Measurements from ENCODE around the gene ICOS.

The ICOS gene, protein sequence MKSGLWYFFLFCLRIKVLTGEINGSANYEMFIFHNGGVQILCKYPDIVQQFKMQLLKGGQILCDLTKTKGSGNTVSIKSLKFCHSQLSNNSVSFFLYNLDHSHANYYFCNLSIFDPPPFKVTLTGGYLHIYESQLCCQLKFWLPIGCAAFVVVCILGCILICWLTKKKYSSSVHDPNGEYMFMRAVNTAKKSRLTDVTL

DNA sequence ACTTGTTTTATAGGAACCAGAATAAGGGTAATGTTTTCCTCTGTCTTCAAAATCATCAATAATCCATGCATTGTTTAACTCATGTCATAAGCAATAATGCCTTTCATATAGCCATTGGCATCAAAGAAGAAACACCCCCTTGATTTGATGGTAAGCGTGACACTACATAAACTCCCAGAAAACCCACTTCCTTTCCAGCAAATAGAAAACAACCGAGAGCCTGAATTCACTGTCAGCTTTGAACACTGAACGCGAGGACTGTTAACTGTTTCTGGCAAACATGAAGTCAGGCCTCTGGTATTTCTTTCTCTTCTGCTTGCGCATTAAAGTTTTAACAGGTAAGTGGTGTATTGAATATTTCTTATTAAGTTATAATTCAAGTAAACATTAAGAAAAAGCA, at the start of gene ICOS:
TSS of gene ICOS (plus strand) at position 229 of the 400 bp plus-strand sequence. CDS start at position 281, 52 bp downstream.
- DNase-seq, result peak; percentile 33

DNA sequence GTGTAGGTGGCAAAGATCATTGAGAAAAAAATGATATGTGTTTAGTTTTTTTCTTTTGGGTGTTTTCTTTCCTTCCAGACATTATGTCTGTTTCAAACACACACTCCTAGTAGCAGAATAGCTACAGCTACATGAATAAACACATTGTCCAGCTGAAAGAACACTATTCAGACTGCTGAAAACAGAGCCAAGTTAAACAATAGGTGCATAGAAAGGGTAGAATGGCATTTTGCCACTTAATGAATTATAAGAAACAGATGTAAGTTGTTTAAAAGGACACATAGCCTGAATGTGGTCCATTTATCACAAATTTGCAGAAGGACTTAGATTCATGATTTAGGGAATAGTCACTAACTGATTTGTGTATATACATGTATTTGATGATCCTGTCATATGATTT, 48.9 kb upstream of the ICOS start:
- DNase-seq, result no peak

DNA sequence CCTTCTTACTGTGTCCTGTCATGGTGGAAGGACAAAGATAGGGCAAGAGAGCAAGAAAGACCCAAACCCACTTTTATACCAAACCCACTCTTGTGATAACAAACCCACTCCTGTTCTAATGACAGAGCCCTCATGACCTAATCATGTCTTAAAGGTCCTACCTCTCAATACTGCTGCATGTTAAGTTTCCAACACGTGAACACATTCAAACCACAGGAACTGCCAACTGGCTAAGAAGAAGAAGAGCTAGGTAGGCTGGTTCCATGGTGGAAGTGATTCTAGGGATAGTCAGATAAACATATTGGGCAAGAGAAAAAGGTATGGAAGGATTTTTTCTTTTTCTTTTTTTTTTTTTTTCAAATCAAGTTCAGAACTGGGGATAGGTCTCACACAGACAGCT, 47.0 kb upstream of the ICOS start:
- no peak for DNase-seq

DNA sequence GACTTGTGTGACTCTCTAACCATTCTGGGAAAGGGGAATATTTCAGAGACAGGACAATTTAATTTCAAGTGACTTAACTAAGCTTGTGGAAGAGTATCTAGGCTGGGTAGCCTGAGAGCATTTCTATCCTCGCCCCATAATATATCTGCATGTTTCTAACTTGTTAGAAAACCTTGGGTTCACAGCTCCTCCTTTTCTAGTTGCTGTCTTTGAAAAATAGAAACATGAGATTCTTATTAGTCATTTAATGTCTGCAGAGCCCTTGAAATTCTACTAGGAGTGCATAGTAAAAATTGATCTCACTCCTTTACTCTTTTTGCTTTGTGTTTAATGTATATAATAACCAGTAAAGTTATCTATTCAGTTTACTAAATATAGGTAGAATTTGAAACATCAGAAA, 46.6 kb upstream of the ICOS start:
- DNase-seq, result no peak

DNA sequence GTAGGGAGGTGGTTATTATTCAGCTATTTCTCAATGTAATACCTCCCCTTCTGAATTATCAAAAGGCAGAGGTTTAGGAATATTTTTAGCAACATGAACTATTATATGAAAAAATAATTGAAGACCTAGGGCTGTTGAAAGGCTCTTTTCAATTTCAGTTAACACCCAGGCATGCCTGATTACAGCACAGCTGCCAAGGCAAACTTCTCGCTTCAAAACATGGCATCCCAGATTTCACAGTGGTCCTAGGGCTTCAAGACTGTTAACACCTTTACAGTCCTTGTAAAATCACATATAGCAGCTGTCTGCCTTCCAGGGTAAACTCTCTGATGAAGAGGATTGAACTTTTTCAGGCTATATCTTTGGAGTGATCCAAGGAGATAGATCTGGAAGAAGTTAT, 45.8 kb upstream of the ICOS start:
- DNase-seq, result no peak

DNA sequence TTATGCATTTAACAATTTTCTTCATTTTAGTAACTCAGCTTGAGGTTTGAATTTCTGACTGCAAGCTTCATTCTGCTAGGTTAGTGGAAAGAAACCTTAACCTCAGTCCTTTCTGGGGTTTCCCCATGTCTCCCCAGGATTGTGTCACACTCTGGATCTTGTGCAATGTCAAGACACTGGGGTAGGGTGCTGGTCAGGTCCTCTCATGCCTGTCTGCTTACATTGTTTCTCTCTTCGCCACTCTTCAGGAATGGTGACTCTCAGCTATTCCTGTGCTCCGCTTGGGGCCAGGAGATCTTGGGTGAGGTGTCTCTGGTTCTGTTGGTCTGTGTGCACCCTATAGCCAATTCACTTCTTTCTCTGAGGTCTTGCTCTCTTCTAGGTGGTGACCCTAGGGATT, 45.1 kb upstream of the ICOS start:
- DNase-seq, result no peak

DNA sequence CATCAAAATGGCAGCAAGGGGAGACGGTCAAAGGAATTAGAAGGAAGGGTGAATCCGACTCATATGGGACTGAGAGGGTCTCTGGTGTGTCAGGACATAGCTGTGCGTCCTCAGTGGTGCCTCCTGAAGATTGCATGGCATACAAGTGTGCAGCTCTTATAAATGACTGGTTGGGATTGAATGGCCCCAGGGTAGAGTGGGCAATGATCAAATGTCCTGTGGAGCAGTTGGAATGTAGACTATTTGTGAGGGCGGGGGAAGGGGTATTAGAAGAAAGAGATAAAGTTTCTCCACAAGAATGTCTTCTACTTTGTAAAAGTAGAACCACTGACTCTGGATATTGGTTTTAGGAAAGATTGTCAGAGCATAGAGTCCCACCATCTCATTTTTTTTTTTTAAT, 44.4 kb upstream of the ICOS start:
- no peak for DNase-seq

DNA sequence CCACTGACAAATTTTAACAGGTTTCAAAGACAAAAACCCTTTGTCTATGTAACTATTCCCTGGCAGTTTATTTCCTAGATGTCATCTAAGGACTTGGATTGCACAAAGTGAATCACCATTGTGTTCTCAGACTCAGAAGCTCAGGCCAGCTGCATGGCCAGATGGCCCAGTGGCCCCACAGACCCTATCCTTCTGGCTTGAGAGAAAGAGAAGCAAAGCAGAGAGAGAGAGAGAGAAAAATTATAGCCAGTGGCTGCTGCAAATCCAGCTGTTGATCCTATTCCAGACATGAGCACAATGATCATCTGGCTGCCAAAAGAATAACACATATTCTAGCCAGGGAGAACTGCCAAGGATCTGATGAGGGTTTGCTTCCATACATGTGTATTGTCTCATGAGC, 43.2 kb upstream of the ICOS start:
- DNase-seq, result no peak

DNA sequence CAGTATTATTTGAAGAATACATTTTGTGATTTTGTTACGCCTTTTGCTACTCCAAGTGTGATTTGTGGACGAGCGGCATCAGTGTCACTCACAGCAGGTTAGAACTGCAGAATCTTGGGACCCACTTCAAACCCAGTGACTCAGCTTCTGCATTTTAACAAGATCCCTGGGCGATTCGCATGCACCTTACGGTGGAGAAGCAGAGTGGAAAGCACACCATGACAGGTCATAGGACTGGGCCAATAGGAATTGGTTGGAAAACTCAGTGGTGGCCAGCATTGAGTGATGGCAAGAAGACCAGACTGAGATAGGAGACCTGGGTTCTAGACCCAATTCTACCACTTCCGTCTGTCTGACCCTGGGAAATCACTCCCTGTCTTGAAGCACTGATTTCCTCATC, 42.7 kb upstream of the ICOS start:
- no peak for DNase-seq

DNA sequence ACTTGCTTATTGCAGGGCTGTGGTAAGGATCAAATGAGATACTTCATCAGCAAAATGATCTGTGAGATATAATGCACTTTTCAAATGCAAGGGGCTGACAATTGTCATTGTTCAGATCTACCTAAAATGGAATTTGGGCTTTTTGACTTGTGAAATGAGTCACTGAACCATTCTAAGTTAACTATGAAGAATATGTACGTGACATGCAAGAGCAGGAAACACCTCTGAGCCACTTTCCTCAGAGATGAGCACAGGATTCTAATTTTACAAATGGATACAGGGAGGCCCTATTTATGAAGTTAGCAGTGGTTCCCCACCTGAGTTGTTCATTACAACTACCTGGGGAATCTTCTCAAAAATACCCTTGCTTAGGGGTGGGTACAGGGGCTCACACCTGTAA, 42.3 kb upstream of the ICOS start:
- DNase-seq, result no peak

DNA sequence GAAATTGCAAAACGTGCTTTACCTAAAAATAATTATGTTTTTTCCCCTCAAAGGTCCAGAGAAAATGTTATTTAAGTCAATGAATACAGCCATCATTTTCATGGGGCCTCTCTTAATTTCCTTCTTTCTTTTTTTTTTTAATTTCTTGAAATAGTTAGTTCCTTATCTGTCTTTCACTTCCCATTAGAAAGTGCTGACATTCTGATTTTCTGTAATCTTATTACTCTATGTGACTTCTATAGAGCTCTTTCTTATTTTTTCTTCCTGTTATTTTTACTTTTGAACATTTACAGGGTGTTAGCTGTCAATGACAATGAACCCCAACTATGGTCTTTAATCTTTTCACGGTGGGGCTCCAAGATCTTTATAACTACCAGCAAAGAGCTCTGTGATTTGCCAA, 39.0 kb upstream of the ICOS start:
- DNase-seq, result no peak

DNA sequence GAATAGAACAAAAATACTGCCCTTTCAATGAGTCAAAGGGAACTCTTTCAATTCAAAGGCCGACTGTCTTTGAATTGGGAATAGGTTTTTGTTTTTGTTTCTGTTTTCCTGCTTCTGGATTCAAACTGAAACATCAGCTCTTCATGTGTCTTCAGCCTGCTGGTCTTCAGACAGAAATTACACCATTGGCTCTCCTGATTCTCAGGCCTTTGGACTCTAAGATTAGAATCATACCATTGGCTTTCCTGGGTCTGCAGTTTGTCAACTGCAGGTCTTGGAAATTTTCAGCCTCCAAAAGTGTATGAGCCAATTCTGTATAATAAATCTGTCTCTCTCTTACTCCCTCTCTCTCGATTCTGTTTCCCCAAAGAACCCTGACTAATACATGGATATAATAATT, 37.9 kb upstream of the ICOS start:
- no peak for DNase-seq

DNA sequence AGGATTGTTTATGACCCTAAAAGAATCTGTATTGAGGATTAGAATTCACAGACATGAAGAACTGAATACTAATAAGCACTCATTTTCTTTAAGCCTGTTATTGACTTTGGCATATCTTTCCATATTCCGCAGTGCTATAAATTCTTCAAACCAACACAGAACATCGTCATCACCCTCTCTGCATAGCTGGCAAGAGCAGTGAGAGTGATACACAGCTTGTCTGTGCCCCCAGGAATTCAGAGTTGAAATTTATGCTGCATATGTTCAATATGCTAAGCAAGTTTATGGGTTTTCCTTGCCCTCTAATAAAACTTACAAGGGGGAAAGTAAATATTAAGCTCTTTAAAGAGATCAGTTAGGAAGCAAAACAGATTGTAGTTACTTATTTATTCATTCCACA, 36.3 kb upstream of the ICOS start:
- DNase-seq, result no peak

DNA sequence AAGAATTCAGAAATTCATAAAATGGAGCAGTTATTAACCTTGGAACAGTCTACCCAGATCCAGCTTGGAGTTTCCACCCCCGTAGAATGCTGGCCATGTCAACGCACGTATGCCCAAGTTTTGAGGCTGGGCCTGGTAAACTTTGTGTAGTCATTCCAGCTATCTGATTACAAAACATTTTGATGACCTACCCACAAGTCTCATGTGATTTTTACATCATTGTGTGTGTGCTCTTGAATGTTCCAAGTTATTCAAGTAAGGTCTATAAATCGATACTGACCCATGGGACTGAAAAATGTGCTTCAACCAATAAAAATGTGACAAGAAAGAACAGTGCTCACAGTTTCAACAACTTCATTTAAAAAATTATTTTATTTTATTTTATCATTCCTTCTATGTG, 32.5 kb upstream of the ICOS start:
- DNase-seq, result no peak

DNA sequence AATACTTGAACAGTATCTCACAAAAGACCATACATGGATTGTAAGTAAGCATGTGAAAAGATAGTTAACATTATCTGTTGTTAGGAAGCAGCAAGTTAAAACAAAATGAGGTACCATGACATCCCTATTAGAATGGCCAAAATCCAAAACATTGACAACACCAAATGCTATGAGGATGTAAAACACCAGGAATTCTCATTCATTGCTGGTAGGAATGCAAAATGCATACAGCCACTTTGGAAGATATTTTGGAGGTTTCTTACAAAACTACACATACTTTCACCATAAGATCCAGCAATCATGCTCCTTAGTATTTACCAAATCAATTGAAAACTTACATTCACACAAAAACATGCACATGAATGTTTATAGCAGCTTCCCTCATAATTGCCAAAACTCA, 30.9 kb upstream of the ICOS start:
- DNase-seq, result no peak

DNA sequence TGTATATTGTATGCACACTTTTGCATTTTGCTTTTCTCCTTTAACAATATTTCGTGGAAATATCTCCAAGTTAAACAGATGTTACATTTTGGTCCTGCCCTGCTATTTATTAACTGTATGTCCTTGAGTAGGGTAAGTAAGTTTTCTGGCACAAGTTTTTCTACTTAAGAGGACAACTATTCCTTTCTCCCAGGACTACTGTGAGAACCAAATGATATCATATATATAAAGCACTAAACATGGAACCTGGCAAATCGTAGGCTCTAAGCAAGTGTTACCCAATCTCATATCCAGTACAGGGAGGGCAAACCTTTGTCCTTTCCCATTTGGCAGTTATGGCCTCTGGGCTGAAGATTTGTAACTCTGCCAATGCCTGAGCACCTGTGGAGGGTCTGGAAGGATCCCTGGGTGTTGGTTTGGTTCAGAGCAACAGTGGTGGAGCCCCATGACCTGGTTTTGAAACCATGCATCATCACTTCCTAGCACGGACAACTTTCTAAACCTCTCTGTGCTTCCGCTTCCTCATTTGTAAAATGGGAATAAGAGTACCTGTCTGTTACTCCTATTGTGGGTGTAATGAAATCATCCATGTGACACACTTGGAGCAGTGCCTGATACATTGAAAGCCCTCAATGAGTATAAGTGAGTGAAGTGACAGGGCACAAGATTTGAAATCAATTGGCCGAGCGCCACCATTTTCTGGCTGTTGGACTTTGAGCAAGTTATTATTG, 28.3 kb upstream of the ICOS start:
- DNase-seq, result no peak

DNA sequence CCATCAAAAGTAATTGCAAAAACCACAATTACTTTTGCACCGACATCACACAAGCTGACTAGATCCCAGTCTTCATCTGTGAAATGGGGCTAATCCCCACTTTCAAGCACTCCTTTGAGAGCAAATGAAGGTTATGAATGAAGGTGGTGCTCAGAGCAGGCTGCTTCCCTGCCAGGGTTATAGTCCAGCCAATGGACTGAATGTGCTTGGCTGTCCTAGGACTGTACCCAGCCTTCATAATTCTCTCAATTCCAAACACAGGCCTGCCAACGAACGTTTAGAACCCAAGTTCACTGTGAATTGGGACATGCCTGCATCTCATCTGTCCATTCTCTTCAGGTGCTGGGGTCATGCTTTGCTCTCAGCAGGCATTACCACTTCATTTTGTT, 27.8 kb upstream of the ICOS start:
- no peak for DNase-seq

DNA sequence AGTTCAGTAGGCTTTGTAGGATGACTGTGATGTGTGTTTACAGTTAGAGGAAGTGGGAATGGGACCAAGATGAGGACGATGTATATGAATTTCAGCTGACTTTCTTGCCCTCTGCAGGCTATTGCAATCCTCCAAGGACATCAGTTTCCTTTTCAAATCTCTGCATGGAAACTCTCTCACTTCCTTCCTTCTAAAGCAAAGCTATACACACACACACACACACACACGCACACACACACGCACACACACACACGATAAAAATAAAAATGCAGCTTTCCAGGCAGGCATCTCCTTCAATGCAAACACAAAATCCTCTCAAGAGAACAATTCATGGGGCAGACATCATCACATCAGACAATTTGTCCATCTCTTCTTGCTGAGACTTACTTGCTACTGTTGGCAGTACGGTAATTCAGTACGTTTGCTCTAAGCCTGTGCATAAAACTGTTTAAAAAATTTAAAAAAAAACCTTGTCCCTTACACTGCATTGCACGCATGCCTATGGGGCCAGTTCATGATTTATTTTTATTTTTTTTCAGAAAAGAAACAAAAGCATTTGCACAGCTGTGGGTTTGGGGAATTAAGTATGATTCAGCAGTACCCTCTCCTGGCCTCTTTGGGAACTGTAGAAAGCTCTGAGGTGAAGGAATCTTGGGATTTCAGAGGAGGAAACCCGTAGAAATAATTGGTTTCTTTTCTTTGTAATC, 27.1 kb upstream of the ICOS start:
- DNase-seq, result no peak

DNA sequence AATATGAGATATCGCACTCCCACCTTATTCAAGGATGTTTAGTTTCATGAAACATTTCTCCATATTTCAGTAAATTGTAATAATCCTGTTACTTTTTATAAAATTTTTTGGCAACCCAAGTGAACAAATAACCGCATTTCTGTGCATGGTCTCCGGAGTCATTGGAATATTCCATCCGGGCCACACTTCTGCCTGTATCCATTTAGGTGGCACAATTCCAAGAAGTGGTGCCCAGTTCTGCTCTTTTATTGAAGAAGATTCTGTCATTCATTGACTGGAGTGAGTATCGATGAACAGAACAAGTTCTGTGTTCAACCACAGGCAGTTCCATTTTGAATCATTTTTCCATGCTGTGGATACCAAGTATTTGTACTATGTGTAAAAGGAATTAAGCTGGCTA, 26.6 kb upstream of the ICOS start:
- DNase-seq, result no peak

DNA sequence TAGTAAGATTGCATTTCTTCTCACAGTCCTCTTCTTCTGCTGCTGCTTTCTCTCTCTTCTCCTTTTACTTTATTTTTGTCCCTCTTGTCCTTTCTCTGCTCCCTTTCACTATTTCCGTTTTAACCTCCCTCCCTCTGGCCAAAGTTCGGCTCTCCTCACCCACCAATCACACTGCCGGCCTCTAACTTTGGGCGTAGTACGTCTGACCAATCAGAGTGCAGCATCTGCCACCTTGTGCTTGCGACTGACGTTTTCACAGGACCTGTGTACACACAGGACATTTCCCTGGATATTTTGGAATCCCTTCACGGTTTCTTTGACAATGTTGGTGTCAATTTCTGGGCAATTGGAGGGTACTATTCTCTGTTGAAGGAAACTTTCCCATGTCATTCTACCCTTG, 22.6 kb upstream of the ICOS start:
- DNase-seq, result no peak

DNA sequence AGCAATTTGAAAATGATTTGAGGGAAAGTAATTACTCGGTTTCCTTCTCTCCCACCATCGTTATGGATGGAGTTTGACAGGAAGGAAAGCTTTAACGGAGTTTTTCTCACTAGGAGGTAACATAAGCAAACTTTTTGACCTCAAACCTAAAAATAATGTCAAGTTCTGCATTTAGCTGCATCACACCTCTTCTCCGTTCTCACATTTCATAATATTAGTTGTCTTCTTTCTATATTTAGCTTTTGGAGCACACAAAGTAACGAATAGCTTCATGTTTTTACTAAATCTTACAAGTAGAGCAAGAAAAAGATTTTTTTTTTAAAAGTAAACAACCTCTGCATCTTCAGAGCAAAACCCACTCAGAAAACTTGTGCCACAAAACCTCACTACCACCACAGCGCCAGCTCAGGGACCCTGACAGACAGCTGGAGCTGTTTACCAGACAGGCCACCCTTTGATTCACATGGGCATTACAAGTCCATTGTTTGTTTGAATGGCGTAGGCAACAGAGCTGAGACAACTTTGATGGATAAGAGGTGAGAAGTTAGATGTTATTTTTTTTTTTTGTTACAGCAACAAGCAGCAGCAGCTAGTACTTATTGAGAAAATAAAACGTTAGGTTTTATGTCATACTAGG, 21.9 kb upstream of the ICOS start:
- peak; percentile 19 for DNase-seq

DNA sequence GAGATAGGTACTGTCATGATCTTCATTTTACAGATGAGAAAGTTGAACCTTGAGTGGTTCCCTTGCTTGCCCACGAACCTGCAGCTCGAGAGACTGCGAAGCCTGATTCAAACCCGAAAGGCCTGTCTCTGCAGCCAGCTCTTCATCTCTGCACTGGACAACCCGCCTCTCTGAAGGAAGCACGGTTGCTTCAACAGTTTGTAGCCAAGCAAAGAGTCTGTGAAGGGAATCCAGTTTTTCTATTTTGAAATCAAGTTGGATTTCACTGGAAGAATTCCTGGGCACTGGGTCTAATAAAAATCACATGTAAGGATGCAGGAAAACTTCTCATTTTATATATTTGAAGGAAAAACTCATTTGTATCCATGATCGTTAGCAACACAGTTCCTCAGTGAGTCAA, 21.3 kb upstream of the ICOS start:
- no peak for DNase-seq

DNA sequence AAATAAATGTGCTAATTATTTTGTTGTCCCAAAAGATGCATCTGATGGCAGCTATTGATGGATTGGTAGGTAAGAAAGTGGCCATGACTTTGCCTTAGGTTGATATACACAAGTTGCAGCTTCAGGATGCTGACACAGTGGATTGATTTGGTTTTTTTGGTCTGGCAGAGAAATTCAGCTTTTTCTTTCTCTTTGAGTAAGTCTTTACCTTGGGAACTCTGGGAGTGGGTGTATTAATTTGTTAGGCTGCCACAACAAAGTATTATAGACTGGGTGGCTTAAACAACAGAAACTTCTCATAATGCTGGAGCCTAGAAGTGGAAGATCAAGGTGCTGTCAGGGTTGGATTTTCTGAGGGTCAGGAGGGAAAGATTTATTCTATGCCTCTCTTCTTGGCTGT, 19.8 kb upstream of the ICOS start:
- DNase-seq, result no peak

DNA sequence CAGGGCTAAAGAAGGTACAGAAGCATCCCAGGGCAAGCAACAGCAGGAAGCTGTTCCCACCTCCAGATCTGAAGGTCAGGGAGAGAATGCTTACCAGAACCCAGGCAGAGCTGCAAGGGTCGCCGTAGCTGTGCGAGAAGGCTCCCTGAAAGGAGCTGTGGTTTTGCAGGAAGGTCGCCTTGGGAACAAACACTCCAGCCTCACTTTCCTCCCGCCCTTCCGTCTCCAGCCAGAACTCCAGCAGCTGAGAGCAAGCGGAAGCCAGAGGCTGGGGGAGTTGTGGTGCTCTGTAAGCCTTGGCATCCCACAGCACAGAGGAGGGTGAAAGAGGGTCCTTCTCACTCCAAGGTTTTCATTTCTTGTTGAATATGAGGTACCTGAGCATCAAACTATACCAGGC, 18.3 kb upstream of the ICOS start:
- DNase-seq, result no peak
